HL-60/S4 (cell line): ENCODE results near the gene CD46.

ENCODE experiments used
- in situ Hi-C: fragments of 300-500 bp; cut with MboI; formaldehyde crosslinking; loops from 2 replicates; pipeline ENCODE4 v1.14.3; 2022; ENCODE audit warnings: low sequenced_read_pairs

The CD46 gene

DNA sequence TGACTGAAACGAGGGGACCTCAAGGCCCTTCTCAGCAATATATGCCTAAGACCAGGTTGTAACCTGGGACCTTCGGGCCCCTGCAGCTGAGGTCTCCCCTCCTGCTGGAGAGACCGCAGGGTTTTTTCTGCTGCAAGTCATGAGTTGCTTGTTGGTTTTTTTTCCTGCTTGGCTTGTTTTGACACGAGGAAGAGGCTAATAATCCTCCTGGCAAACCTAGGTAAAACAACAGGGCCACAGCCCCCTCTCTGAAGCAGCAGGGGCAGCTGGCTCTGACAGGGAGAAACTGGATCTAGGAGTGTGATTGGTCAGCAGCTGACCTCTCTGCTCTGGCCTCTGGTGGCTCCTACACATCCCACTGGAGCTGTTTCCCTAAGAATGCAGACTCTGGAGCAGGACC, 90.0 kb downstream of the CD46 start:
- in situ Hi-C loops = no loop called here

DNA sequence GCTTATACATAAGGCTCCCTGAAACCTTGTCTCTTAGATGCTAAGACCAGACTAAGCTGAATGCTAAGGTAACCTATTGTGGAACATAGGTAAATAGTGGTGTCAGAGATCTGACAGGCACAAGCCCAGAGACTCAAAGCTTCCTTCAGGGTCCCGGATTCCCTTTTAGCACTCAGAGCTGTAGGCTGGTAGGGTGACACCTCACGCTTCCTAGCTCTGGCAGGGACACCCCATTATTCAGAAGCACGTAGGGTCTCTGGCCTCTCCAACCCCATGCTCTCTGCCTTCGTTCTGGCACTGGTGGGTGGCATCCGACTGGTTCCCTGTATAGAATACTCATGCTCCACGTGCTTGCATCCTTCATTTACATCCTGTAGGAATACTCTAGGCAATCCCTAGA, 90.7 kb downstream of the CD46 start:
- in situ Hi-C loops = no loop called here

DNA sequence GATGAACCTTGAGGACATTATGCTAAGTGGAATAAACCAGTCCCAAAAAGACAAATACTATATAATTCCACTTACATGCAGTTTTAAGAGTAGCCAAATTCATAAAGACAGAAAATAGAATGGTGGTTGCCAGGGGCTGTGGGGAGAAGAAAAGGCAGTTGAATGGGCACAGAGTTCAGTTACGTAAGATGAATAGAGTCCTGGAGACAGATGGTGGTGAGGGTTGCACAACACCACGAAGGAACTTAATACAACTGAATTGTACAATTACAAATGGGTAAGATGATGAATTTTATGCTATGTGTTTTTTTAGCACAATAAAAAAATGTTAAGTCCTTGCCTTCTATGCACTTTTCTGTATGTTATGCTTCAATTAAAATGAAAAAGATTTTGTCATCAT, 92.5 kb downstream of the CD46 start:
- in situ Hi-C loops = no loop called here
